ENCODE results near the gene IGFBP7.

DNA sequence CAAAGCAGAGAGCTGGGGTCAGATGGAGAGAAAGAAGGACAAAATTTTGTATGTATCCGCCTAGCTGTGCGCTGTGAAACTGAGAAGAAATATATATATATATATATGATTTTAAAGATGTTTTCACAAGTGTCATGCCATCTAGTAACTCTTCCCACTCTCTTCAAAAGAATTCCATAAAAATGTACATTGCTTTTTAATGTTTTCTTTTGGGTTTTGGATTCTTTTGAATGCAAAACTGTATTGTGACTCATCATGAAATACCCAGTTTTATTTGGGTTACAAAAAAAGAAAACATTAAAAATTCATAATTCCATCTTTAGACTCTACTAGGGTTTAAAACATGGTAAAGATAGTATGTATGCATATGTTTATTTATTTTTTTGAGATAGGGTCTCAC is 34.3 kb upstream of the IGFBP7 start:
- TF ChIP-seq, protein P1, sequence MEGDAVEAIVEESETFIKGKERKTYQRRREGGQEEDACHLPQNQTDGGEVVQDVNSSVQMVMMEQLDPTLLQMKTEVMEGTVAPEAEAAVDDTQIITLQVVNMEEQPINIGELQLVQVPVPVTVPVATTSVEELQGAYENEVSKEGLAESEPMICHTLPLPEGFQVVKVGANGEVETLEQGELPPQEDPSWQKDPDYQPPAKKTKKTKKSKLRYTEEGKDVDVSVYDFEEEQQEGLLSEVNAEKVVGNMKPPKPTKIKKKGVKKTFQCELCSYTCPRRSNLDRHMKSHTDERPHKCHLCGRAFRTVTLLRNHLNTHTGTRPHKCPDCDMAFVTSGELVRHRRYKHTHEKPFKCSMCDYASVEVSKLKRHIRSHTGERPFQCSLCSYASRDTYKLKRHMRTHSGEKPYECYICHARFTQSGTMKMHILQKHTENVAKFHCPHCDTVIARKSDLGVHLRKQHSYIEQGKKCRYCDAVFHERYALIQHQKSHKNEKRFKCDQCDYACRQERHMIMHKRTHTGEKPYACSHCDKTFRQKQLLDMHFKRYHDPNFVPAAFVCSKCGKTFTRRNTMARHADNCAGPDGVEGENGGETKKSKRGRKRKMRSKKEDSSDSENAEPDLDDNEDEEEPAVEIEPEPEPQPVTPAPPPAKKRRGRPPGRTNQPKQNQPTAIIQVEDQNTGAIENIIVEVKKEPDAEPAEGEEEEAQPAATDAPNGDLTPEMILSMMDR (IDR thresholded peaks at IDR 0.05): no peak
- TF ChIP-seq POLR2A (IDR thresholded peaks at IDR 0.05): no peak

Measured in uterus (tissue), 2 donors.